ENCODE results near the gene CRY2.

GRCh38 chr11:45844822-45845578 lies 2.3 kb upstream of the CRY2 start:
- TF ChIP-seq CTCF (IDR thresholded peaks at IDR 0.05) (no peak), ZFX (IDR thresholded peaks at IDR 0.05; ENCODE audit: borderline replicate concordance) (no peak)
